GM12891 (cell line): ENCODE data around the gene TNFRSF25.
A peak's percentile ranks its signal among the peaks of the same experiment; 100 is the strongest.

Experiments used
- PAX5 ChIP-seq: IDR thresholded peaks from 2 replicates; pipeline ENCODE4 v1.6.1; 2011; ENCODE audit warnings: low read length, moderate library complexity, mild to moderate bottlenecking; ENCODE audit not compliant: insufficient read depth, severe bottlenecking
- POLR2A ChIP-seq: IDR thresholded peaks from 2 replicates; pipeline ENCODE4 v1.6.1; 2011; ENCODE audit warnings: low read depth, low read length, control low read depth
- POLR2AphosphoS5 ChIP-seq: IDR thresholded peaks from 2 replicates; pipeline ENCODE4 v1.6.1; 2011; ENCODE audit warnings: low read depth, low read length, control low read depth
- POU2F2 ChIP-seq: IDR thresholded peaks from 2 replicates; pipeline ENCODE4 v1.6.1; 2011; ENCODE audit warnings: low read depth, mild to moderate bottlenecking, control low read depth, low read length, moderate library complexity
- TAF1 ChIP-seq: IDR thresholded peaks from 2 replicates; pipeline ENCODE4 v1.6.1; 2011; ENCODE audit warnings: low read depth, low read length, control low read depth

GRCh38 chr1:6460301-6461050 lies 5.5 kb downstream of the TNFRSF25 start:
- TF ChIP-seq POLR2AphosphoS5 (no peak), POLR2A (no peak), TAF1 (no peak), POU2F2 (peak; percentile 91; the same call in 1 of the 2 replicates), PAX5 (no peak)
